GM12878 (cell line): ENCODE data around the gene RASGRP2. TPM values are rescaled to one million over a fixed set of nuclear protein-coding genes. Genes with fewer than 3 reads are reported as not detected.

Experiments
- ATAC-seq: fragments of 200-7000 bp; cut with Tn5 transposase; 3 replicates; pipeline ENCODE4 v1.9.1; 2020; ENCODE audit warnings: mild to moderate bottlenecking, moderate library complexity
- BruUV-seq: library from RNA; stranded (reverse); fragments of 400-500 nt; replicated peaks from 2 replicates; lab custom pipeline; 2021; lab: Mats Ljungman, UMichigan
- CTCF ChIA-PET: fragments of 300-600 bp; sonication (Branson Sonifier 250); formaldehyde crosslinking; extraction: SDS; loops from one replicate; lab custom pipeline; 2021; ENCODE audit warnings: inconsistent platforms; lab: Yijun Ruan, JAX
- POLR2A ChIA-PET: fragments of 350-600 bp; formaldehyde crosslinking; extraction: SDS; loops from one replicate; lab custom pipeline; 2021; ENCODE audit warnings: inconsistent platforms; lab: Charles Lee
- RAD21 ChIA-PET: fragments of 300-600 bp; sonication (Branson Sonifier 250); formaldehyde crosslinking; loops from one replicate; lab custom pipeline; 2023; ENCODE audit warnings: antibody characterized with exemption; ENCODE audit not compliant: unreplicated experiment; lab: Charles Lee
- SMC1A ChIA-PET: fragments of 300-600 bp; sonication (Branson Sonifier 250); formaldehyde crosslinking; loops from one replicate; lab custom pipeline; 2023; ENCODE audit not compliant: unreplicated experiment, uncharacterized antibody; lab: Charles Lee
- DNase-seq: peaks from one replicate; pipeline ENCODE4 v3.0.0-alpha.2; 2011; ENCODE audit warnings: low read depth, low spot score
- FAIRE-seq: peaks from 3 replicates; lab custom pipeline; 2011; peaks lifted over from hg19 to GRCh38; lab: Jason Lieb, UNC
- H2AFZ ChIP-seq: 2 replicates; pipeline ENCODE4 v1.6.0; 2011; ENCODE audit warnings: low read depth, low read length, control low read depth; ENCODE audit not compliant: control insufficient read depth
- H3K27ac ChIP-seq: 2 replicates; pipeline ENCODE4 v1.5.1; 2011; ENCODE audit warnings: control low read depth; ENCODE audit not compliant: control insufficient read depth, insufficient read depth
- H3K27me3 ChIP-seq, 2 experiments: replicated peaks in 1 of 2; 2 replicates each; pipeline versions ENCODE4 v1.6.0 to v1.6.1; 2011; ENCODE audit warnings: low read length in 1 of 2; ENCODE audit not compliant: control insufficient read depth in 2 of 2, insufficient read depth in 2 of 2
- H3K36me3 ChIP-seq, 2 experiments: 2 replicates each; pipeline ENCODE4 v1.5.1; 2011; ENCODE audit warnings: low read length in 1 of 2; ENCODE audit not compliant: control insufficient read depth in 2 of 2, insufficient read depth in 2 of 2
- H3K4me1 ChIP-seq: 2 replicates; pipeline ENCODE4 v1.6.1; 2011; ENCODE audit warnings: mild to moderate bottlenecking, low read length, moderate library complexity, mixed read lengths; ENCODE audit not compliant: control insufficient read depth, insufficient read depth
- H3K4me2 ChIP-seq: 2 replicates; pipeline ENCODE4 v1.6.0; 2011; ENCODE audit warnings: control low read depth; ENCODE audit not compliant: control insufficient read depth, insufficient read depth
- H3K4me3 ChIP-seq: fragments of 200-600 bp; sonication (generic); 2 replicates; pipeline ENCODE4 v1.5.1; 2016
- H3K79me2 ChIP-seq: 2 replicates; pipeline ENCODE4 v1.6.0; 2011; ENCODE audit warnings: low read length; ENCODE audit not compliant: control insufficient read depth, insufficient read depth
- H3K9ac ChIP-seq: 2 replicates; pipeline ENCODE4 v1.8.0; 2011; ENCODE audit warnings: low read length, control low read depth, mixed read lengths; ENCODE audit not compliant: control insufficient read depth, insufficient read depth
- H3K9me3 ChIP-seq: replicated peaks from 3 replicates; pipeline ENCODE4 v1.5.1; 2011; ENCODE audit warnings: mild to moderate bottlenecking, low read length; ENCODE audit not compliant: control insufficient read depth, insufficient read depth
- H4K20me1 ChIP-seq: 2 replicates; pipeline ENCODE4 v1.6.0; 2011; ENCODE audit not compliant: control insufficient read depth, insufficient read depth
- MXI1 ChIP-seq: fragments of 150-350 bp; IDR thresholded peaks from 2 replicates; pipeline ENCODE4 v1.6.1; 2011; ENCODE audit warnings: low read depth, mild to moderate bottlenecking, inconsistent platforms, low read length, improper control_type of control experiment
- NFXL1 ChIP-seq: fragments of 450-650 bp; IDR thresholded peaks from 2 replicates; pipeline ENCODE4 v1.6.1; 2017; ENCODE audit warnings: antibody characterized with exemption, mild to moderate bottlenecking, borderline replicate concordance
- POLR2A ChIP-seq: IDR thresholded peaks from 2 replicates; pipeline ENCODE4 v1.6.1; 2011; ENCODE audit warnings: low read depth, mild to moderate bottlenecking, low read length
- POLR2AphosphoS5 ChIP-seq: IDR thresholded peaks from 2 replicates; pipeline ENCODE4 v1.6.1; 2011; ENCODE audit warnings: mild to moderate bottlenecking, low read length, inconsistent platforms
- WGBS: methylation state at CpG from one replicate; pipeline ENCODE4 v1.1.6; 2016; ENCODE audit warnings: low lambda C conversion rate; ENCODE audit not compliant: insufficient replicate concordance, insufficient coverage; ENCODE audit errors: missing lambda C conversion rate; 5-methylcytosine and 5-hydroxymethylcytosine counted together
- in situ Hi-C: fragments of 300-500 bp; cut with MboI; formaldehyde crosslinking; loops from 9 replicates; pipeline ENCODE4 v1.14.3; 2018; ENCODE audit warnings: mixed read lengths
- intact Hi-C: fragments of 100-400 bp; cut with micrococcal nuclease; formaldehyde crosslinking; loops from one replicate; pipeline ENCODE4 v1.14.2; 2022; ENCODE audit not compliant: unreplicated experiment
- polyA plus RNA-seq, 11 experiments: library from polyadenylated mRNA; depleted of rRNA in 4 of 11; unstranded in 6 of 11; stranded (reverse) in 5 of 11; fragments of >200 nt; fragmentation: Nextera tagmentation in 4 of 11; fragmentation: Illumina TruSeq in 1 of 11; extraction: Ambion mirVana in 4 of 11; extraction: Trizol in 1 of 11; gene quantifications; 1 replicate in 1 of 11; 2 replicates in 10 of 11; pipeline versions ENCODE4 v1.2.1 to v1.2.3, GENCODE V29; 2011 to 2016; ENCODE audit warnings: inconsistent platforms in 2 of 11, missing spikeins in 2 of 11, low read depth in 1 of 11
- total RNA-seq, 4 experiments: library from RNA; depleted of rRNA in 3 of 4; stranded (reverse); fragments of >200 nt in 3 of 4; fragmentation: Illumina TruSeq in 1 of 4; extraction: Trizol in 1 of 4; gene quantifications; 2 replicates each; pipeline versions ENCODE4 v1.2.1 to v1.2.3, GENCODE V29; 2013 to 2021

The RASGRP2 gene
- total and polyA plus RNA-seq, 10 of the 15 experiments (the other 5 are each of a cell fraction or from before 2014, with no cell fraction given) = 0.26 to 9.0 (median 5.4) TPM

GRCh38 chr11:64762277-64762673, 18.3 kb upstream of the RASGRP2 start (continued):
- TF ChIP-seq POLR2AphosphoS5 (peak; percentile 85), NFXL1 (no peak)

- Histone ChIP-seq H3K9me3 (no peaks in the 10 kb centered on the region), H2AFZ (no peak overlapping the region), H3K9ac (no peak overlapping the region), H3K4me2 (no peak overlapping the region), H3K79me2 (no peaks in the 10 kb centered on the region), H3K36me3 (peaks cover 15% of the 10 kb centered on the region in 2 experiments; a peak in 3 of 4 replicates), H4K20me1 (peaks cover 9% of the 10 kb centered on the region), H3K27me3 (no peaks in the 10 kb centered on the region), H3K27ac (no peak overlapping the region), H3K4me1 (peaks cover 17% of the 10 kb centered on the region), H3K4me3 (no peak overlapping the region)
- DNase-seq (no peak), FAIRE-seq (no peak), ATAC-seq (no peak)
- in situ Hi-C loops = no loop called here
- ChIA-PET CTCF (interaction anchor here (0.7 to 1.5 kb wide), 5 partner anchors 10 to 110 kb away, joined by 3 to 8 read pairs (median 4); no protein-coding TSS in a partner anchor), SMC1A (interaction anchor here (1.2 to 1.7 kb wide), 2 partner anchors 10 to 15 kb away, joined by 4 to 5 read pairs; no protein-coding TSS in a partner anchor), POLR2A (interaction anchor here (0.6 to 1.8 kb wide), 5 partner anchors 11 to 1960 kb away, joined by 3 to 6 read pairs (median 4); no protein-coding TSS in a partner anchor), RAD21 (interaction anchor here (0.6 kb wide), 1 partner anchor 16 kb away, joined by 4 read pairs; no protein-coding TSS in a partner anchor)
- BruUV-seq = no TSS peak
- TF ChIP-seq MXI1 (no peak), POLR2A (peak; percentile 38; the same call in 1 of the 2 replicates)
- WGBS = 58% methylated on average over 6 of the region's 7 CpGs
- intact Hi-C loops = no loop called here
Observed at GRCh38 chr11:64760759-64761420, 16.9 kb upstream of the RASGRP2 start.
